GM21576 (cell line): ENCODE results near the gene TSPEAR.

Experiments used
- ATAC-seq: cut with Tn5 transposase; IDR thresholded peaks from one replicate; pipeline ENCODE4 v1.9.1; 2021; ENCODE audit warnings: mild to moderate bottlenecking, moderate library complexity; ENCODE audit not compliant: unreplicated experiment

Gene TSPEAR

DNA sequence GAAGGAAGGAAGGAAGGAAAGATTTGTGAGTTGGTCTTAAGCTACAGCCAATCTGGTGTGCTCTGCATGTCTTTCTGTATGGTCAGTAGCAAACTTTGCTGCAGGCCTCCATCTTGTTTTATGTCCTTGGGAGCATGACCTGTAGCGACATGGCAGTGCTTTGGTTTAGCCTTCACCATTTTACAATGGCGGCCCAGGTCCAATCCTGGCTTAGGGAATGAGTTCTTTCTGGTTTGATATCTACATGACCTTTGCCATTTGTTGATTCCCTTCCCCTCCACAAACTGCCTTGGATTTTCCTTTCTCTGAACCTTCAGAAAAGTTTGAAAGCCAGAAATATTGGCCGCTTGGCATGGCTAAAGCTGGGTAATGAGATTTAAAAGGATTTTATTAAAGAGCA lies 30.5 kb upstream of the TSPEAR start:
- no peak for ATAC-seq

- no peak for ATAC-seq
Observed at GRCh38 chr21:44740742-44741141, 29.4 kb upstream of the TSPEAR start.

GRCh38 chr21:44739316-44739715 lies 27.9 kb upstream of the TSPEAR start:
- no peak for ATAC-seq

GRCh38 chr21:44738621-44739020 lies 27.2 kb upstream of the TSPEAR start:
- no peak for ATAC-seq

- ATAC-seq, result no peak
Observed at GRCh38 chr21:44737706-44738354, 26.5 kb upstream of the TSPEAR start.

DNA sequence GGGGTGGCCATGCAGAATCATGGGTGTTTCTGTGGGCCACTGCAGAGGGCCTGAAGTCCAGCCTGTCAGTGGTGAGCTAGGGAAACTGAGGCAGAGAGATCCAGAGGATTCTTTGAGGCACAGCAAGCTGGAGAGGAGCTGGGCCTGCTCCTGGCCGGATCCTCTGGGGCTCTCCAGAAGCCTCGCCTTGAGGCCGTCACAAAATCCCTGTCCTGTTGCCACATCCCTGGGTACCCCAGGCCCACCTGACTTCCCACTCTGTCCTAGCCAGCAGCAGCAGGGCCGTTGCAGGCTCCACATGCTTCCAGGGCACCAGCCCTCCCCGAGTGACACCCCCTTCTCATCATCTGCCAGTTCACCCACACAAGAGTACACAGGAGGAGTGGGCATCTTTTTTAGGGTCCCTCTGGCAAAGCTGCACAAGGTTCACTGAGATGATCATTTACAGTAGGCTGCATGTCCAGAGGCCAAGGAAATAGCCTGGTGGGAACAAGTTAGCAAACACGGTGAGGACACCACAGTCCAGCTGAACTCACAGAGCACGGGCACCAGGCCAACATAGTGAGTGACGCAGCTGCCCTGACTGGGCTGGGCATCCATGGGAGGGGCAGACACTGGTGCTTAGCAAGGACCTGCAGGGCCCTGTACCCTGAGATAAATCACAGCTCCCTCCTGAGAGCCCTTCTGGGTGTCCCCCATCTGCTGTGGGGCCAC lies 25.1 kb upstream of the TSPEAR start:
- no peak for ATAC-seq

DNA sequence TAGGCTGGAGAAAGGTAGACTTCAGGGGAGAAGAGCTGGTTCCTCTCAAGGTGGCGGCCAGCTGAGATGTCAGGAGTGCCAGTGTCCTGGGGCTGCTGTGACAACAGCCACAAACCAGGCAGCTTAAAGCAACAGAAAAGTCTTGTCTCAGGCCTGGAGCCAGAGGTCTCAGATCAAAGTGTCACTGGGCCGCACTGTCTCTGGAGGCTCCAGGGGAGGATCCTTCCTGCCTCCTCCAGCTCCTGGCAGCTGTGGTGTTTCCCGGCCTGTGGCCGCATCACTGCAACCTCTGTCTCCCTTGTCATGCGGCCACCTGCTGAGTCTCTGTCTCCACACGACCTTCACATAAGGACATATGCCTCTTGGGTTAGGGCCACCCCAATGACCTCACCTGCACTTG lies 24.4 kb upstream of the TSPEAR start:
- no peak for ATAC-seq

DNA sequence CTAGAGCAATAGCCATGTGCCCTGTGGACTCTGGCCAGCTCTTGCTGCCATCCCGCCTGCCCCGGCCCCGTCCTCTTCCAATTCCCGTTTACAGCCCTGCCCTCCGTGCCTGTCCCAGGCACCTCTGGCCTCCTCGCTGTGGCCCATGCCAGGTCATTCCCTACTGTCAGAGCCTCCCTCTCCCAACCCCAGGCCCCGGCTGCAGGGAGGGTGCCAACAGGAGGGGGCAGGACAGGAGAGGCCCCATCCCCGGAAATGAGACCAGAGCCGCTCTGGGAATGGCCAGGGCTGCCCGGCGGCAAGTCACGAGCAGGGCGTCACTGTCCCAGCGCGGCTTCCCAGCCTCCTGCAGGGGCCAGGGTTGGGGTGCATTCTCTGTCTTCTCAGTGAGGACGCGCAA lies 23.5 kb upstream of the TSPEAR start:
- no peak for ATAC-seq

GRCh38 chr21:44734026-44734745 lies 22.8 kb upstream of the TSPEAR start:
- no peak for ATAC-seq

GRCh38 chr21:44732956-44733355 lies 21.6 kb upstream of the TSPEAR start:
- ATAC-seq, result no peak

- no peak for ATAC-seq
Observed at GRCh38 chr21:44732263-44732662, 20.9 kb upstream of the TSPEAR start.

DNA sequence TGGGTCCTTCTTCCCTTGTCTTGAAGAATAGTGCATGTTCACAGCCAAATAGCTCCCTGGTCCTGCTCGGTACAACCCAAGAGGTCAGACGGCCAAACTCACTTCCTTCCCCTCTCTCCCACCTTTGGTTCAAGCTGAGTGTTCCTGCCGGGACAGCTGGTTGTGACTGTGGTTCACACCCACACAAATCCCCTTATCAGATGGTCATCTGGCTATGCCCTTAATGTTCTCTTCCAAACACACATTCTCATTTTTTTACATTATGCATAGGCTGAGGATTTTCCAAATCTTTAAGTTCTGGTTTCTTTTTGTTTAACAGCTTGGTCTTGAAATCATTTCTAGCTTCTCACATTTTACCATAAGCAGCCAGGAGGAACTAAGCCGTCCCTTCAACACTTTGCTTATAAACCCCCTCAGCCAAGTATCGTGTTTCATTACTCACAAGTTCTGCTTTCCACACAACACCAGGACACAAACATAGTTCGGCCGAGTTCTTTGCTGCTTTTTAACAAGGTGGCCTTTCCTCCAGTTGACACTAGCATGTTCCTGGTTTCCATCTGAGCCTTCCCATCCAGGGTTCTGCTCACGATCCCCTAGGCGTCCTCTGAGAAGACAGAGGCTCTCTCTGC lies 19.7 kb upstream of the TSPEAR start:
- no peak for ATAC-seq

DNA sequence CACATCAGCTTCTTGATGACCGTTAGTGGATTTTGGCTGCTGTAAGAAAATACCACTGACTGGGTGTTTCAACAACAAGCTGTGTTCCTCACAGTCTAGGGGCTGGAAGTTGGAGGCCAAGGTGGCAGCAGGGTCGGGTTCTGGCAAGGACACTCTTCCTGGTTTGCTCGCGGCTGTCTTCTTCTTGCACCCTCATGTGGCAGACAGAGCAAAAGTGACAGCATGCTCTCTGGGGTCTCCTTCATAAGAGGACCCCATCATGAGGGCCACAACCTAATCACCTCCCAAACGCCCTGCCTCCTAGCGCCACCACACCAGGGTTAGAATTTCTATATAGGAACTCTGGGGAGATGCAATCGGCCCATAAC lies 18.6 kb upstream of the TSPEAR start:
- ATAC-seq, result no peak

DNA sequence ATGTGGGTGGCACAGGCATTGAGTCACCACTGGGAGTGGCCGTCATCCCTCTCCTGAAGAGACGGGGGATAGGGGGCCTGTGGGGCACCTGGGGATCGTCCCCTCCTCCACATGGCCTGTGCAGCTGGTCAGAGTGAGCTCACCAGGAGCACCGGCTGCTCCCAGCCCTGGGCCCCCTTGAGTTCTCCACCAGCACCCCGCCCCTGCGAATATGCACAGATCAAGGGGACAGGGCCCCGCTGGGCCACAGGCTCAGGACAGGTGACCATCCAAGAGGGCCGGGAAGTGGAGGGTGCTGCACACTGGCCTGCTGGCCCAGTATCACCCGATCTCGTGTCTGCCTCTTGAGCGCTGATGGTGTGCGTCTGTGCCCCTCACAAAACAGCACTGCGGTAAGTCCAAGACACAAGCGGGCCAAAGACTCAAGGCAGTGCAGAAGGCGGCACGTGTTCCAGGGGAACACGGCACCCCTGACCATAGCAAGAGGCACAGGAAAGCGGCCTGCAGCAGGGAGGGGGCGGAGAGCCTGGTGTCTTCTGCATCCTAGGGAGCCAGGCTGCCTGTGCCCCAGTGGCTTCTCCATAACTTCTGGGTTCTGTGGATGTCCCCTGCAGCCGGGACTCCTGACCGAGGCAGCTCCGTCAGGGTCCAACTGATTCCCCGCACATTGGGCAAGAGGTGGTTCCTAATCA lies 18.1 kb upstream of the TSPEAR start:
- no peak for ATAC-seq

DNA sequence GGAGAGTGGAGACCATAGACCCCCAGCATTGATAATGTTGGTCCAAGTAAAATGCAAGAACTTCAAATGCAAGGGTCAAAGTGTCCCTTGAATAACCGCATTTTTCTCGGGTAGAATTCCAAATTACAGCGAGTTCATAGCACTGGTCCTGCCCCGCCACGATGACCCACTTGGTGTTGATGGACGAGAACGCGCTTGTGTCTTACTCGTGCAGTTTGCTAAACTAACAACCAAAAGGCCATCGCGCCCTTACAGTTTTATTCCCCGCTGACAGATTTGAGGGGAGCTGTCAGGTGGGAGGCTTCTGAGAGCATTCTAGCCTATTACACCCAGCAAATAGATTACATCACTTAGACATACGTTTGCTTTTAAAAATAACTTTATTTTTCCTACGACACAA lies 17.3 kb upstream of the TSPEAR start:
- ATAC-seq, result no peak

DNA sequence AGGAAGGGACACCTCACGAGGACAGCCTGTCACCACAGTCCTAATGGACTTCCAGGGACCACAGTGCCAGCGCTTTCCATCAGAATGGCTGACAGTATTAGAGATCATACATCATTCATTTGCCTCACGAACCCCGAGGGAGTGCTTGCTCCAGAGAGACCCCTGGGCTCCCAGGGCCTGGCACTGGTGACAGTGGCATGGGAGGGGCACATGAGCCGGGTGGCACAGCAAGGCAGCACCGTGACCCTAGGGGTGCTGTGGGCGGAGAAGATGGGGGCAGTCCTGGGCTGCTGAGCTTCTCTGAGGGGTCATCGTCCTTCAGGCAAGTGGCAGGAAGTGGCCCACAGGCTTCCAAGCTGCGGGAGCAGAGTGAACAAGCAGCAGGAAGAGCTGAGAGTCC lies 16.4 kb upstream of the TSPEAR start:
- ATAC-seq, result no peak

GRCh38 chr21:44727321-44727720 lies 15.9 kb upstream of the TSPEAR start:
- ATAC-seq, result no peak

DNA sequence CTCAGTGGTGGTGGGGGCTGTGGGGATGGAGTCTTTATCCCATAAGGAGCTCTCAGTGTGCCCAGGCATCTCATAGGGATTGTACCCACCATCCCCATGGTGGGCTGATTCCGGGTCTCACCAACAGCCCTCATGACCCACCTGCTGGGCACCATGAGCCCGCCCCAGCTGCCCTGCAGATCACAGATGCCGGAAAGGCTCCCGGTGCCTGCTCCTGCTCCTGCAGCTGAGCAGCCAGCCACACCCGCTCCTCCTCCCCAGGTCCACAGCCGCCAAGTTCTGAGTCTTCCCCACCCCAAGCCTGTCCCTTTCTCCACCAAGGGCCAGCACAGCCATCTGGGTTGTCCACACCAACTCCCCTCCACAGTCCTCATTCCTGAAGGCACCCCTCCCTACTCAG lies 15.5 kb upstream of the TSPEAR start:
- ATAC-seq, result no peak

DNA sequence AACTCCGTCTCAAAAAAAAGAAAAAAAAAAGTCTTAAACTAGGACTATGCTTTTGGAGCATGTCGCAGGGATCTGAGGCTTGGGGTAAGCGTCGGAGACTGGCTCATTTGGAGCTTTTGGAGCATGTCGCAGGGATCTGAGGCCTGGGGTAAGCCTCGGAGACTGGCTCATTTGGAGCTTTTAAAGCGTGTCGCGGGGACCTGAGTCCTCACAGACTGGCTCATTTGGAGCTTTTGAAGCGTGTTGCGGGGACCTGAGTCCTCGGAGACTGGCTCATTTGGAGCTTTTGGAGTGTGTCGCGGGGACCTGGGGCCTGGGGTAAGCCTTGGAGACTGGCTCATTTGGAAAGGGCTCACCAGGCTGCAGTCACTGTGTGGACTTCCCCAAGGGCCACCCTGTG lies 13.6 kb upstream of the TSPEAR start:
- ATAC-seq, result no peak

- no peak for ATAC-seq
Observed at GRCh38 chr21:44724196-44724595, 12.8 kb upstream of the TSPEAR start.
